Bronchial epithelial cell (primary cell): ENCODE results near the gene MIA2. TPM values are rescaled to one million over a fixed set of nuclear protein-coding genes. Genes with fewer than 3 reads are reported as not detected.

Experiments used
- DNase-seq: peaks from one replicate; pipeline ENCODE4 v3.0.0-alpha.2; 2010; ENCODE audit warnings: low read depth
- FAIRE-seq: peaks from 2 replicates; lab custom pipeline; 2011; peaks lifted over from hg19 to GRCh38; lab: Jason Lieb, UNC
- H3K27me3 ChIP-seq: 2 replicates; pipeline ENCODE4 v1.5.1; 2011; ENCODE audit warnings: low read length; ENCODE audit not compliant: control insufficient read depth, insufficient read depth
- H3K36me3 ChIP-seq: 2 replicates; pipeline ENCODE4 v1.5.1; 2011; ENCODE audit warnings: low read length; ENCODE audit not compliant: control insufficient read depth, insufficient read depth
- H3K4me3 ChIP-seq: 2 replicates; pipeline ENCODE4 v1.5.1; 2011; ENCODE audit warnings: mild to moderate bottlenecking, low read depth, low read length, control low read depth
- CTCF ChIP-seq: IDR thresholded peaks from 2 replicates; pipeline ENCODE4 v1.5.1; 2011; ENCODE audit warnings: mild to moderate bottlenecking, moderate library complexity, low read length, control low read depth, inconsistent platforms; ENCODE audit not compliant: insufficient read depth, severe bottlenecking
- total RNA-seq: library from RNA; depleted of rRNA; stranded (reverse); fragments of >200 nt; gene quantifications from 2 replicates; pipeline ENCODE4 v1.2.1, GENCODE V29; 2014

The MIA2 gene
- total RNA-seq, 1 donor from 2014 or later, result 41.9 TPM

GRCh38 chr14:39406560-39406959 lies 172.8 kb downstream of the MIA2 start:
- Histone ChIP-seq H3K36me3 (no peaks in the 10 kb centered on the region), H3K27me3 (no peaks in the 10 kb centered on the region), H3K4me3 (no peak overlapping the region)
- no peak for TF ChIP-seq CTCF
- FAIRE-seq, result no peak
- no peak for DNase-seq

- DNase-seq (no peak), FAIRE-seq (no peak)
- H3K27me3 ChIP-seq, result no peaks in the 10 kb centered on the region
- no peaks in the 10 kb centered on the region for H3K36me3 ChIP-seq
- H3K4me3 ChIP-seq, result no peak overlapping the region
- TF ChIP-seq CTCF, result no peak
Measured at GRCh38 chr14:39416072-39416471, 182.4 kb downstream of the MIA2 start.

GRCh38 chr14:39417014-39417413 lies 183.3 kb downstream of the MIA2 start:
- FAIRE-seq (no peak), DNase-seq (peak; percentile 44)
- Histone ChIP-seq H3K36me3 (no peaks in the 10 kb centered on the region), H3K27me3 (no peaks in the 10 kb centered on the region), H3K4me3 (no peak overlapping the region)
- peak; percentile 64 for TF ChIP-seq CTCF

GRCh38 chr14:39419272-39419671 lies 185.6 kb downstream of the MIA2 start:
- no peak for FAIRE-seq
- no peak for DNase-seq
- H3K27me3 ChIP-seq, result no peaks in the 10 kb centered on the region
- no peak overlapping the region for H3K4me3 ChIP-seq
- no peak for TF ChIP-seq CTCF
- H3K36me3 ChIP-seq, result no peaks in the 10 kb centered on the region

- Histone ChIP-seq H3K27me3 (no peaks in the 10 kb centered on the region), H3K36me3 (no peaks in the 10 kb centered on the region), H3K4me3 (no peak overlapping the region)
- DNase-seq, result no peak
- TF ChIP-seq CTCF, result no peak
- FAIRE-seq, result no peak
Measured at GRCh38 chr14:39422243-39422642, 188.5 kb downstream of the MIA2 start.

- no peak for FAIRE-seq
- H3K27me3 ChIP-seq, result no peaks in the 10 kb centered on the region
- no peak for TF ChIP-seq CTCF
- no peak for DNase-seq
- no peaks in the 10 kb centered on the region for H3K36me3 ChIP-seq
- no peak overlapping the region for H3K4me3 ChIP-seq
Measured at GRCh38 chr14:39423793-39424192, 190.1 kb downstream of the MIA2 start.
